Measurements from ENCODE around the gene HOXC10. TPM values are rescaled to one million over a fixed set of nuclear protein-coding genes. Genes with fewer than 3 reads are reported as not detected.

HOXC10 gene
- 1 to 10 TPM in 1 of 2 donors, under 1 TPM in 1; 0.51 to 7.2 TPM for total RNA-seq

DNA sequence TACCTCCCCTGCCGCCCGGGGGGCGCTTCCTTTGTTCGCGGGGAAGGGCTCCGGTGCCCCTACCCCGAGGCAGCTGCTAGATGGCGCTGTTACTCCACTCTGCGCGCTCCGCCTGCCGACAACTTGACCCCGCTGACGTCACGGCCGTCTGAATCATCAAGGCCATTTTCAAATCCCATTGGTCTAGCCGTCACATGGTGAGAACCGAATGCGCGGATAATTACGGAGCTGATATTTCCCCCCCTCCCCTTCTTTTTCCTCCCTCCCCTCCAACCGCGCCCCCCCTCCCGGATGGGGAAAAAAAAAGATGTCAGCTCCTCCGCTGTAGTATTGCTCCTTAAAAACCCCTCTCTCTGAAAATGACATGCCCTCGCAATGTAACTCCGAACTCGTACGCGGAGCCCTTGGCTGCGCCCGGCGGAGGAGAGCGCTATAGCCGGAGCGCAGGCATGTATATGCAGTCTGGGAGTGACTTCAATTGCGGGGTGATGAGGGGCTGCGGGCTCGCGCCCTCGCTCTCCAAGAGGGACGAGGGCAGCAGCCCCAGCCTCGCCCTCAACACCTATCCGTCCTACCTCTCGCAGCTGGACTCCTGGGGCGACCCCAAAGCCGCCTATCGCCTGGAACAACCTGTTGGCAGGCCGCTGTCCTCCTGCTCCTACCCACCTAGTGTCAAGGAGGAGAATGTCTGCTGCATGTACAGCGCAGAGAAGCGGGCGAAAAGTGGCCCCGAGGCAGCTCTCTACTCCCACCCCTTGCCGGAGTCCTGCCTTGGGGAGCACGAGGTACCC, at the start of gene HOXC10:
HOXC10 (plus strand) TSS at position 246 of the 791 bp plus-strand sequence; CDS start at position 360, 114 bp downstream.
- 4% methylated on average over 55 of the region's 55 CpGs for WGBS
- no peak for DNase-seq (ENCODE audit: low spot score)

DNA sequence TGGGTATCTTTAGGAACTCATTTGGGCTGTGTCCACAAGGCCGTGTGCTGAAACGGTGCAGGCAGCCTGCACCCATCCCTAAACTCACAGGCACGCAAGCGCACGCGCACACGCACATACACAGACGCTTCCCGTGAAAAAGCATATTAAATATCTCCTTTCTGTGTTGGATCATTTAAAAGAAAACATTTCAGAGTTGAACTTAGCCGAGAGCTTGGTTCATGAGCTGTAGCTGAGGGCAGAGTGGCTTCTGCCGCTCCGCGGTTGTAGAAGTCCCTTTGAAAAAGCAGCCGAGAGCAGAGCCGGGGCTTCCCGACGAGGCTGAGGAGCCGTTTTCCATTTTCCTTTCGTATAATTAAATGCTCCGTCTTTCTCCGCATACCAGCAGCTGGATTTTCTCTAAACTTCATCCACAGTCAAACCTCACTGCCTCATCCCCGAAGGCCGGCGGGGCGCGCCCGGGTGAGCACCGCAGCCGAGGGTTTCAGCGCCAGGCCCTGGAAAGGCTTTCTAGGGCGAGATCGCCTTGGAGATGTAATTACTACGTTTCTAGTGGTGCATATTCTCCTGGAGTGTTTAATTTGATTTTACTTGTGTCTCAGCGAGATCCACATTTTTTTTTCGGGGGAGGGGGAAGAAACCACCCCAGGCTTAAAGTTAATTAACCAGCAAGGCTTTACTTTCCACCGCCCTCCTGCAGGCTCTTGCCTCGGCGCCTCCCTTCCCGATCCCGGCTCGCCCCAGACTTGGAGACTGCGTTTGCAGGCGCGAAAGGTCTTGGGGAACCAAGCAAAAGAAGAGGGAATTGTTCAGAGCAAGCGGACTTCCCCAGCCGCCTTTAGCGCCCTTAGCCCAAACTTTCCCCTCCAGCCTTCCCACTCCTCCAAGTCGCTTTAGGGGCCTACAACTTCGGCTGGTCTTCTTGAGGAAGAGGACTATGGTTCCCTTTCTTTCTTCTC, 49.3 kb upstream of the HOXC10 start:
- Histone ChIP-seq H3K27me3 (replicated peaks; ENCODE audit: insufficient read depth) (peaks cover 65% of the 10 kb centered on the region), H3K4me1 (replicated peaks) (no peaks in the 10 kb centered on the region), H3K9me3 (no peaks in the 10 kb centered on the region), H3K36me3 (no peaks in the 10 kb centered on the region), H3K27ac (no peak overlapping the region), H3K4me3 (no peak overlapping the region)
- no peak for DNase-seq (ENCODE audit: low spot score)
- WGBS: 23% methylated on average over 49 of the region's 49 CpGs
- TF ChIP-seq POLR2AphosphoS5 (IDR thresholded peaks at IDR 0.05) (no peak), POLR2A (IDR thresholded peaks at IDR 0.05) (no peak)
- TF ChIP-seq, protein P1, sequence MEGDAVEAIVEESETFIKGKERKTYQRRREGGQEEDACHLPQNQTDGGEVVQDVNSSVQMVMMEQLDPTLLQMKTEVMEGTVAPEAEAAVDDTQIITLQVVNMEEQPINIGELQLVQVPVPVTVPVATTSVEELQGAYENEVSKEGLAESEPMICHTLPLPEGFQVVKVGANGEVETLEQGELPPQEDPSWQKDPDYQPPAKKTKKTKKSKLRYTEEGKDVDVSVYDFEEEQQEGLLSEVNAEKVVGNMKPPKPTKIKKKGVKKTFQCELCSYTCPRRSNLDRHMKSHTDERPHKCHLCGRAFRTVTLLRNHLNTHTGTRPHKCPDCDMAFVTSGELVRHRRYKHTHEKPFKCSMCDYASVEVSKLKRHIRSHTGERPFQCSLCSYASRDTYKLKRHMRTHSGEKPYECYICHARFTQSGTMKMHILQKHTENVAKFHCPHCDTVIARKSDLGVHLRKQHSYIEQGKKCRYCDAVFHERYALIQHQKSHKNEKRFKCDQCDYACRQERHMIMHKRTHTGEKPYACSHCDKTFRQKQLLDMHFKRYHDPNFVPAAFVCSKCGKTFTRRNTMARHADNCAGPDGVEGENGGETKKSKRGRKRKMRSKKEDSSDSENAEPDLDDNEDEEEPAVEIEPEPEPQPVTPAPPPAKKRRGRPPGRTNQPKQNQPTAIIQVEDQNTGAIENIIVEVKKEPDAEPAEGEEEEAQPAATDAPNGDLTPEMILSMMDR (IDR thresholded peaks at IDR 0.05): no peak
- intact Hi-C loops (cut with DNase I): no loop called here

More for the DNA sequence above, at the start of gene HOXC10:
- TF ChIP-seq, protein P1 (IDR thresholded peaks at IDR 0.05): no peak
- no peak for TF ChIP-seq POLR2A (IDR thresholded peaks at IDR 0.05)
- TF ChIP-seq POLR2AphosphoS5 (IDR thresholded peaks at IDR 0.05): no peak
- H3K4me3 ChIP-seq: no peak within 1 kb of the TSS
- no peaks in the 10 kb centered on the region for H3K9me3 ChIP-seq
- H3K4me1 ChIP-seq (replicated peaks): no peaks in the 10 kb centered on the region
- H3K27ac ChIP-seq: no peak within 1 kb of the TSS
- intact Hi-C loops (cut with DNase I): no loop called here
- H3K36me3 ChIP-seq: no peaks in the 10 kb centered on the region
- peaks cover 75% of the 10 kb centered on the region for H3K27me3 ChIP-seq (replicated peaks; ENCODE audit: insufficient read depth)

DNA sequence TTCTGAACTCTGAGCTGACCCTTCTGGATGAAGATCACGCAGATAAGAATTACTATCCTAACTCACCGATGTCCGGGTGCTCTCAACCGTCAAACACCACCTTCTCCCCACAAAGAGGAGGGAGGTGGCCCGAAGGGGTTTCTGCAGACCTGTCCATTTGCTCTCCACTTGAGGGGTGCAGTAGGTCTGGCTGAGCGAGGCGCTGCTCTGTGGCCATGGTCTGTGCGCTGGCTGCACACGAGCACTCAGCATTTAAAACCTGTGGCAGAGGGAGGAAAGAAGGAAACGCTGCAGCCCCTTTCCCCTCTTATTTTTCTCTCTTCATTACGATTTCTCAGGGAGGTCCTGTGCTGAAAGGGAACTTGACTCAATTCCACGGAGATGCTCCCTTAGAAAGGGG, 47.8 kb upstream of the HOXC10 start:
- Histone ChIP-seq H3K9me3 (no peaks in the 10 kb centered on the region), H3K4me3 (no peak overlapping the region), H3K27ac (no peak overlapping the region), H3K4me1 (replicated peaks) (no peaks in the 10 kb centered on the region), H3K27me3 (replicated peaks; ENCODE audit: insufficient read depth) (peaks cover 64% of the 10 kb centered on the region), H3K36me3 (no peaks in the 10 kb centered on the region)
- no peak for DNase-seq (ENCODE audit: low spot score)
- WGBS: 17% methylated on average over 12 of the region's 12 CpGs
- TF ChIP-seq, protein P1 (IDR thresholded peaks at IDR 0.05): no peak
- TF ChIP-seq POLR2A (IDR thresholded peaks at IDR 0.05): no peak
- no peak for TF ChIP-seq POLR2AphosphoS5 (IDR thresholded peaks at IDR 0.05)
- intact Hi-C loops (cut with DNase I): no loop called here

DNA sequence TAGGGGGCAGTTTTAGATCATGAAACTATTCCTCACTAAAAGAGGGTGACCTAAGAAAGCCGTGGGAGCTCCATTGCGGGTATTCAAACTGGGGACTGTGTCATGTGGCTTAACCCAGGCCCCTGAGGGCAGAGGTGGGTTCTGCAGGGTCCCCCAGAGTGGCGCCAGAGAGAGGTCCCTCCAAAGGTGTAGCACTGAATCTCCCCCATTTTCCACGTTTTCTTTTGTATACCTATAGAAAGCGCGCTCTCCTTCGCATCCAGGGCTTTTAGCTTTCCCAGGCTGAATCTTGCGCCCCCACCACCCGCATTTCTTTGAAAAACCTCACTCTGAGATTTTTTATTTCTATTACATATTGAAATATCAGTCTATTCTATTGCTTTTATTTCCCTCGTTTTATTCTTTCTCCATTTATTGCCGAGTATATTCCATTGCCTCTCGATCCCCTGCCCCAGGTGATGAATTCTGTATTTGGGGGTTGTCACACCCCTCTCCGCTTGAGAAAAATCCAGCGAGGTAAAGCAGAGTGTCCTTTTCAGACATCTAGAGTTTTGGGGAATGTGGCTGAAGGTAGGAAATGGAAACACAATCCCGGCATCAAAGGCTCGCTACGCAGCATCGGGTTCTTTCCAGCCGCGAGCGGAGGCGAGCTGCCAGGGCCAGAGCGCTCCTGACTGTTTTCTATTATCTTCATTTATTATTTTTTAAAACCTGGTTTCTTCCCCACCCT, 47.2 kb upstream of the HOXC10 start:
- peaks cover 63% of the 10 kb centered on the region for H3K27me3 ChIP-seq (replicated peaks; ENCODE audit: insufficient read depth)
- 17% methylated on average over 23 of the region's 23 CpGs for WGBS
- no peaks in the 10 kb centered on the region for H3K4me1 ChIP-seq (replicated peaks)
- H3K27ac ChIP-seq: no peak overlapping the region
- H3K9me3 ChIP-seq: no peaks in the 10 kb centered on the region
- H3K36me3 ChIP-seq: no peaks in the 10 kb centered on the region
- no peak overlapping the region for H3K4me3 ChIP-seq
- TF ChIP-seq, protein P1 (IDR thresholded peaks at IDR 0.05): no peak
- TF ChIP-seq POLR2AphosphoS5 (IDR thresholded peaks at IDR 0.05) (no peak), POLR2A (IDR thresholded peaks at IDR 0.05) (no peak)
- intact Hi-C loops (cut with DNase I): no loop called here
- DNase-seq (ENCODE audit: low spot score): no peak
